GM12875 (cell line): Measurements from ENCODE around the gene NAA25.

Source experiments
- H3K4me3 ChIP-seq: one replicate; pipeline ENCODE4 v1.5.1; 2011; ENCODE audit warnings: low read depth, low read length, control low read depth
- TF ChIP-seq, protein P1 (sequence below): IDR thresholded peaks from 2 replicates; pipeline ENCODE4 v1.5.1; 2011; ENCODE audit warnings: low read depth, mild to moderate bottlenecking, control low read depth, inconsistent platforms, low read length, moderate library complexity, borderline replicate concordance; ENCODE audit not compliant: insufficient read depth

Gene NAA25

GRCh38 chr12:111995782-111996480 lies 112.7 kb downstream of the NAA25 start:
- TF ChIP-seq, protein P1, sequence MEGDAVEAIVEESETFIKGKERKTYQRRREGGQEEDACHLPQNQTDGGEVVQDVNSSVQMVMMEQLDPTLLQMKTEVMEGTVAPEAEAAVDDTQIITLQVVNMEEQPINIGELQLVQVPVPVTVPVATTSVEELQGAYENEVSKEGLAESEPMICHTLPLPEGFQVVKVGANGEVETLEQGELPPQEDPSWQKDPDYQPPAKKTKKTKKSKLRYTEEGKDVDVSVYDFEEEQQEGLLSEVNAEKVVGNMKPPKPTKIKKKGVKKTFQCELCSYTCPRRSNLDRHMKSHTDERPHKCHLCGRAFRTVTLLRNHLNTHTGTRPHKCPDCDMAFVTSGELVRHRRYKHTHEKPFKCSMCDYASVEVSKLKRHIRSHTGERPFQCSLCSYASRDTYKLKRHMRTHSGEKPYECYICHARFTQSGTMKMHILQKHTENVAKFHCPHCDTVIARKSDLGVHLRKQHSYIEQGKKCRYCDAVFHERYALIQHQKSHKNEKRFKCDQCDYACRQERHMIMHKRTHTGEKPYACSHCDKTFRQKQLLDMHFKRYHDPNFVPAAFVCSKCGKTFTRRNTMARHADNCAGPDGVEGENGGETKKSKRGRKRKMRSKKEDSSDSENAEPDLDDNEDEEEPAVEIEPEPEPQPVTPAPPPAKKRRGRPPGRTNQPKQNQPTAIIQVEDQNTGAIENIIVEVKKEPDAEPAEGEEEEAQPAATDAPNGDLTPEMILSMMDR, result no peak
- H3K4me3 ChIP-seq, result no peak overlapping the region

DNA sequence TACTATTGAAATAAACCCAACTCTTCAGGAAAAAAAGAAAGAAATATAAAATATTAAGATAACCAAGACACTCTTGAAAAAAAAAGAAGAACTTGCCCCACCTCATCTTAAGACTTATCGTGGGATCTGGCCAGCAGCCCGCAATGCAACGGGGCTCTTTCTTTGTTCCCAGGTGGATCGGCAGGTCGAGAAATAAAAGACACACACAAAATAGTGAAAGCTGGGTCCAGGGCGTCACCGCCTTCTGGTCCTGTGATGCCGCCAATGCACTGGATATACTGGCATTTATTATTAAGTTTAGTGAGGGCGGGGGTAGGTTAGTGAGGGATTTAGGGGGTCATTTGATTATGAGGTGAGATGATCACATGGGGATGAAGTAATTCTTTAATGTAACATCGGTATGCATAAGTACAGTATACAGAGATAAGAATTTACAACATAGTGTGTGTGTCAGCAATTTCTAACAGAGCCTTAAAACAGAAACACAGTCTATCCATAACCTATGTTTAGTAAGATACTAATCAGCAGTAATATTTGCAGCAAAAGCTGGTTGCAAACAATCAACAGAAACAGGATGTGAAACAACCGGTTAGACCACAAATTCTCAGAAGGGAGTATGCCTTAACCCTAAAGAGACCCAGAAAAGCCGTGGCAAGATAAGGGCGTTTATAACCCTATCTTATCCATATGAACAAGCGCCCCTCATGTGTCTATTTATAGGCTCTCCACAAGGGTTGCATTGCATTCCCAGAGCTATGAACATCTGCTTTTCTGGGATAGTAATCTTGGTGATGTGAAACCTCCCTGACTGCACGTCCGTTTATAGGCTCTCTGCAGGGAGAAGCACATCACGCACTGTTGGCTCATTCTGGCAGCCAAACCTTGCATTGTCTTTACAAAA lies 114.1 kb downstream of the NAA25 start:
- peak overlapping the region; percentile 29 for H3K4me3 ChIP-seq

- no peak overlapping the region for H3K4me3 ChIP-seq
- TF ChIP-seq, protein P1, result no peak
These were observed 115.1 kb downstream of the NAA25 start for GRCh38 chr12:111993292-111994150.

- TF ChIP-seq, protein P1, result no peak
These were observed 116.1 kb downstream of the NAA25 start for GRCh38 chr12:111992464-111992863.

DNA sequence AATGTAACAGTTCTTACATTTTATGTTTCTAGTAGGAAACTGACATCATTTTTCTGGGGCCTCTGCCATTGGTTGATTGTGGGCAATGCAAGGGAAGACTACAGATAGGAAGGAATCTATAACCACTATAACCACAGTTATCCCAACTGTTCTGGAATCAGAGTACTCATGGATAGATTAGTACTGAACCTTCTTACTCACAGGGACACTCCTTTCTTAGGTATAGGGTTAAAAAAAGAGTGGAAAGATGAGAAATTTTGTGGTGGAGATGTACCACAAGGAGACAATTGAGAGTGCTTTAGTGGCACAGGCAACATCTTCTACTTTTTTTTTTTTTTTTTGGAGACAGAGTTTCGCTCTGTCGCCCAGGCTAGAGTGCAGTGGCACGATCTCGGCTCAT lies 116.6 kb downstream of the NAA25 start:
- TF ChIP-seq, protein P1, result no peak
- H3K4me3 ChIP-seq, result no peak overlapping the region

More at GRCh38 chr12:111992464-111992863, 116.1 kb downstream of the NAA25 start:
- no peak overlapping the region for H3K4me3 ChIP-seq

DNA sequence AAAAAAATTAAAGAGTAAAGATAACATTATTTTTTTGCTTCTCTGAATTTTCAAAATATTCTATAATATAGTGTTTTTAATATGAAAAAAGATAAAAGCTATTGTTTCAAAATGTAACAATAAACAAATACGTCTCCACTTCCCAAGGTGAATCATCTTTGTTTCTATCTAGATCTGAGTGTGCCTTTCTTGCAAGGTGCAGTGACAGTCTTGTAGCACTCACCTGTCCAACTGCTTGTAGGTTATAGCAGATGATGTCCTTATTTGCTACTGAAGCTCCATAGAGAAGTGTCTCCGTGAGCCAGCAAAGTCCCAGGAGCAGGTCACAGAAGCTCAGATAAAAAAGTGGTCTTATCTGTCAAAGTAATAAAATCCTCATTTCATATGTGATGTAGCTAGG lies 117.0 kb downstream of the NAA25 start:
- TF ChIP-seq, protein P1, result no peak
- no peak overlapping the region for H3K4me3 ChIP-seq

GRCh38 chr12:111984820-111985219 lies 123.8 kb downstream of the NAA25 start:
- TF ChIP-seq, protein P1, result no peak
- no peak overlapping the region for H3K4me3 ChIP-seq
